Activated CD4-positive, alpha-beta T cell treated with anti-CD3 and anti-CD28 coated beads, Interleukin-2, amount 50 U/mL, for 48 hours (primary cell): ENCODE results near the gene PCK1.
A peak's percentile ranks its signal among the peaks of the same experiment; 100 is the strongest.

ENCODE experiments used
- DNase-seq, 2 experiments: peaks; one replicate each; pipeline ENCODE4 v3.0.0-alpha.2; 2020

Gene PCK1

GRCh38 chr20:57589728-57590484 is 29.0 kb downstream of the PCK1 start:
- DNase-seq = no peak

GRCh38 chr20:57590485-57591288 is 29.8 kb downstream of the PCK1 start:
- DNase-seq = no peak

GRCh38 chr20:57591289-57592229 is 30.6 kb downstream of the PCK1 start:
- DNase-seq = no peak

- DNase-seq = no peak
Observed at GRCh38 chr20:57592263-57593092, 31.6 kb downstream of the PCK1 start.

GRCh38 chr20:57593134-57593886 is 32.4 kb downstream of the PCK1 start:
- DNase-seq = no peak

- DNase-seq = peak; percentile 64 to 66
Observed at GRCh38 chr20:57594092-57594951, 33.4 kb downstream of the PCK1 start.

GRCh38 chr20:57595041-57596030 is 34.4 kb downstream of the PCK1 start:
- no peak for DNase-seq

- DNase-seq = no peak
Observed at GRCh38 chr20:57596358-57596757, 35.4 kb downstream of the PCK1 start.

GRCh38 chr20:57596998-57597939 is 36.4 kb downstream of the PCK1 start:
- DNase-seq = peak; percentile 69 to 73

- DNase-seq = no peak
Observed at GRCh38 chr20:57598060-57598459, 37.1 kb downstream of the PCK1 start.

- DNase-seq = no peak
Observed at GRCh38 chr20:57598491-57598890, 37.6 kb downstream of the PCK1 start.

GRCh38 chr20:57600320-57601210 is 39.7 kb downstream of the PCK1 start:
- DNase-seq = peak in 1 of 2 experiments; percentile 15

- no peak for DNase-seq
Observed at GRCh38 chr20:57601211-57601570, 40.3 kb downstream of the PCK1 start.

- DNase-seq = no peak
Observed at GRCh38 chr20:57601737-57602136, 40.8 kb downstream of the PCK1 start.

GRCh38 chr20:57603120-57603519 is 42.2 kb downstream of the PCK1 start:
- DNase-seq = no peak

- no peak for DNase-seq
Observed at GRCh38 chr20:57605045-57605444, 44.1 kb downstream of the PCK1 start.

GRCh38 chr20:57605878-57606277 is 45.0 kb downstream of the PCK1 start:
- DNase-seq = no peak
